Liver (tissue), 9 donors: ENCODE results near the gene ZDHHC21. TPM values are rescaled to one million over a fixed set of nuclear protein-coding genes. Genes with fewer than 3 reads are reported as not detected.

ENCODE experiments used
- DNase-seq: peaks from one replicate; pipeline ENCODE4 v3.0.0-alpha.2; 2017; ENCODE audit warnings: low spot score
- H3K27ac ChIP-seq, 2 donors: one replicate each; pipeline ENCODE4 v1.7.0; 2013; ENCODE audit warnings: inconsistent platforms in 2 of 2, low read length in 2 of 2, control low read depth in 1 of 2, low read depth in 1 of 2, mild to moderate bottlenecking in 1 of 2
- H3K27me3 ChIP-seq, 4 donors: one replicate each; pipeline versions ENCODE4 v1.6.1 to v1.7.0; 2013; ENCODE audit warnings: low read length in 3 of 4, inconsistent platforms in 1 of 4, mild to moderate bottlenecking in 1 of 4, moderate library complexity in 1 of 4; ENCODE audit not compliant: control insufficient read depth in 4 of 4, insufficient read depth in 4 of 4
- H3K36me3 ChIP-seq, 4 donors: one replicate each; pipeline versions ENCODE4 v1.6.1 to v1.7.0; 2013; ENCODE audit warnings: low read length in 3 of 4, mild to moderate bottlenecking in 3 of 4, low read depth in 1 of 4, moderate library complexity in 1 of 4; ENCODE audit not compliant: control insufficient read depth in 4 of 4, insufficient read depth in 3 of 4
- H3K4me1 ChIP-seq, 4 donors: one replicate each; pipeline versions ENCODE4 v1.6.1 to v1.7.0; 2013; ENCODE audit warnings: low read length in 3 of 4, mild to moderate bottlenecking in 3 of 4, moderate library complexity in 1 of 4; ENCODE audit not compliant: control insufficient read depth in 4 of 4, insufficient read depth in 4 of 4
- H3K4me3 ChIP-seq, 3 donors: one replicate each; pipeline versions ENCODE4 v1.6.1 to v1.7.0; 2013; ENCODE audit warnings: low read length in 3 of 3, control low read depth in 1 of 3, low read depth in 1 of 3, mild to moderate bottlenecking in 1 of 3
- H3K9ac ChIP-seq, 2 donors: one replicate each; pipeline ENCODE4 v1.7.0; 2013; ENCODE audit warnings: low read length in 2 of 2, mild to moderate bottlenecking in 2 of 2, moderate library complexity in 2 of 2, control low read depth in 1 of 2, low read depth in 1 of 2
- H3K9me3 ChIP-seq, 4 donors: one replicate each; pipeline versions ENCODE4 v1.6.1 to v1.7.0; 2013; ENCODE audit warnings: low read length in 3 of 4; ENCODE audit not compliant: control insufficient read depth in 4 of 4
- ATF3 ChIP-seq: IDR thresholded peaks from 2 replicates; pipeline ENCODE4 v1.6.1; 2016; ENCODE audit warnings: antibody characterized with exemption
- CTCF ChIP-seq: fragments of 150-350 bp; IDR thresholded peaks from 2 replicates; pipeline ENCODE4 v1.5.1; 2017; ENCODE audit warnings: improper control_type of control experiment, low read depth, low read length; ENCODE audit not compliant: missing input control
- FOXA1 ChIP-seq: IDR thresholded peaks from 2 replicates; pipeline ENCODE4 v1.6.1; 2016; ENCODE audit warnings: antibody characterized with exemption
- FOXA2 ChIP-seq: IDR thresholded peaks from 2 replicates; pipeline ENCODE4 v1.6.1; 2016; ENCODE audit warnings: antibody characterized with exemption
- GABPA ChIP-seq, 2 donors: IDR thresholded peaks in 1 of 2; conservative IDR thresholded peaks in 1 of 2; 2 replicates each; pipeline ENCODE4 v1.6.1; 2016; ENCODE audit warnings: antibody characterized with exemption in 2 of 2, mild to moderate bottlenecking in 1 of 2, moderate library complexity in 1 of 2
- HNF4A ChIP-seq, 2 donors: conservative IDR thresholded peaks; 2 replicates each; pipeline ENCODE4 v1.6.1; 2016; ENCODE audit warnings: antibody characterized with exemption in 2 of 2, mild to moderate bottlenecking in 2 of 2
- HNF4G ChIP-seq: IDR thresholded peaks from 2 replicates; pipeline ENCODE4 v1.6.1; 2016; ENCODE audit warnings: antibody characterized with exemption
- JUND ChIP-seq, 2 donors: IDR thresholded peaks; 2 replicates each; pipeline ENCODE4 v1.6.1; 2016; ENCODE audit warnings: antibody characterized with exemption in 2 of 2
- NR2F2 ChIP-seq: IDR thresholded peaks from 2 replicates; pipeline ENCODE4 v1.6.1; 2016; ENCODE audit warnings: antibody characterized with exemption
- RAD21 ChIP-seq, 2 donors: IDR thresholded peaks; 2 replicates each; pipeline ENCODE4 v1.6.1; 2016; ENCODE audit warnings: antibody characterized with exemption in 2 of 2, mild to moderate bottlenecking in 2 of 2
- RXRA ChIP-seq, 2 donors: IDR thresholded peaks; 2 replicates each; pipeline ENCODE4 v1.6.1; 2017 to 2018; ENCODE audit warnings: antibody characterized with exemption in 2 of 2, mild to moderate bottlenecking in 1 of 2
- SP1 ChIP-seq: IDR thresholded peaks from 2 replicates; pipeline ENCODE4 v1.6.1; 2018; ENCODE audit warnings: antibody characterized with exemption, mild to moderate bottlenecking
- TAF1 ChIP-seq: conservative IDR thresholded peaks from 2 replicates; pipeline ENCODE4 v1.6.1; 2016; ENCODE audit warnings: antibody characterized with exemption, mild to moderate bottlenecking
- YY1 ChIP-seq: IDR thresholded peaks from 2 replicates; pipeline ENCODE4 v1.6.1; 2016; ENCODE audit warnings: antibody characterized with exemption, mild to moderate bottlenecking
- ZBTB33 ChIP-seq: IDR thresholded peaks from 2 replicates; pipeline ENCODE4 v1.6.1; 2016; ENCODE audit warnings: antibody characterized with exemption
- WGBS: extraction: QIAGEN DNeasy Blood & Tissue Kit; methylation state at CpG from one replicate; pipeline ENCODE4 v1.1.7; 2013; 5-methylcytosine and 5-hydroxymethylcytosine counted together
- polyA plus RNA-seq, 2 donors: library from polyadenylated mRNA; stranded (reverse) in 1 of 2; unstranded in 1 of 2; fragments of 200-250 nt in 1 of 2; fragments of >200 nt in 1 of 2; fragmentation: Nextera tagmentation in 1 of 2; extraction: Ambion mirVana in 1 of 2; gene quantifications; one replicate each; pipeline versions ENCODE4 v1.2.1 to v1.2.3, GENCODE V29; 2013 to 2015
- total RNA-seq, 2 donors: library from RNA; depleted of rRNA; stranded (reverse); fragments of >200 nt; gene quantifications; one replicate each; pipeline ENCODE4 v1.2.3, GENCODE V29; 2014
- TF ChIP-seq, protein P1 (sequence below): IDR thresholded peaks from 2 replicates; pipeline ENCODE4 v1.6.1; 2016; ENCODE audit warnings: antibody characterized with exemption
- donor health status: healthy.
- donor health status: healthy.
- donor health status: healthy.
- donor health status: healthy.
- donor health status: healthy.

ZDHHC21 gene
- total and polyA plus RNA-seq, 4 donors: 1.3 to 6.0 (median 2.7) TPM

- TF ChIP-seq, protein P1, sequence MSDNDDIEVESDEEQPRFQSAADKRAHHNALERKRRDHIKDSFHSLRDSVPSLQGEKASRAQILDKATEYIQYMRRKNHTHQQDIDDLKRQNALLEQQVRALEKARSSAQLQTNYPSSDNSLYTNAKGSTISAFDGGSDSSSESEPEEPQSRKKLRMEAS: no peak
Measured at GRCh38 chr9:14591411-14591810, 101.8 kb downstream of the ZDHHC21 start (continued).

GRCh38 chr9:14585730-14586473 is 107.3 kb downstream of the ZDHHC21 start:
- TF ChIP-seq ATF3 (no peak), ZBTB33 (no peak), YY1 (no peak), RAD21 (IDR thresholded peaks at IDR 0.05) (no peak), FOXA1 (no peak), HNF4G (no peak), HNF4A (conservative IDR thresholded peaks at IDR 0.05) (no peak), SP1 (no peak), RXRA (IDR thresholded peaks at IDR 0.05) (no peak), JUND (IDR thresholded peaks at IDR 0.05) (no peak), GABPA (IDR thresholded peaks at IDR 0.05 in 1 of 2, conservative IDR thresholded peaks at IDR 0.05 in 1 of 2) (no peak), FOXA2 (no peak), TAF1 (no peak), CTCF (no peak)
- Histone ChIP-seq H3K9ac (no peak overlapping the region), H3K9me3 (peaks cover 0 to 6% (median 1%) of the 10 kb centered on the region in 4 donors), H3K36me3 (no peaks in the 10 kb centered on the region), H3K4me1 (no peaks in the 10 kb centered on the region), H3K27ac (no peak overlapping the region), H3K27me3 (no peaks in the 10 kb centered on the region), H3K4me3 (no peak overlapping the region)
- no peak for DNase-seq
- 68% methylated on average over 8 of the region's 8 CpGs for WGBS

GRCh38 chr9:14584571-14584970 is 108.7 kb downstream of the ZDHHC21 start:
- no peak overlapping the region for H3K27ac ChIP-seq
- no peak for DNase-seq
- H3K27me3 ChIP-seq: no peaks in the 10 kb centered on the region
- H3K9me3 ChIP-seq: peaks cover 0 to 6% (median 1%) of the 10 kb centered on the region in 4 donors
- no peak for TF ChIP-seq NR2F2
- TF ChIP-seq, protein P1: no peak
- TF ChIP-seq JUND (IDR thresholded peaks at IDR 0.05): no peak
- no peak for TF ChIP-seq FOXA2
- no peak for TF ChIP-seq ZBTB33
- TF ChIP-seq FOXA1: no peak
- H3K4me3 ChIP-seq: no peak overlapping the region
- H3K9ac ChIP-seq: no peak overlapping the region
- no peaks in the 10 kb centered on the region for H3K36me3 ChIP-seq
- 76% methylated on average over 4 of the region's 4 CpGs for WGBS
- H3K4me1 ChIP-seq: no peaks in the 10 kb centered on the region
